WTC11 (cell line): ENCODE measurements around the gene GNAS. TPM values are rescaled to one million over a fixed set of nuclear protein-coding genes. Genes with fewer than 3 reads are reported as not detected.
A peak's percentile ranks its signal among the peaks of the same experiment; 100 is the strongest.

Experiments
- ATAC-seq: fragments of 200-7000 bp; cut with Tn5 transposase; 2 replicates; pipeline ENCODE4 v1.10.0; 2021; ENCODE audit warnings: mild to moderate bottlenecking, moderate library complexity
- CTCF ChIA-PET: fragments of 300-600 bp; sonication (Branson Sonifier 250); formaldehyde crosslinking; loops from one replicate; lab custom pipeline; 2021; ENCODE audit warnings: antibody characterized with exemption; lab: Charles Lee
- POLR2A ChIA-PET: fragments of 350-600 bp; sonication (Branson Sonifier 250); formaldehyde crosslinking; loops from one replicate; lab custom pipeline; 2021; ENCODE audit warnings: antibody characterized with exemption; lab: Charles Lee
- DNase-seq: peaks from one replicate; pipeline ENCODE4 v3.0.0; 2021; ENCODE audit warnings: low spot score
- H3K27ac Mint-ChIP-seq: 2 replicates; pipeline ENCODE4 v1.8.0; 2021; ENCODE audit warnings: mixed read lengths
- H3K27me3 Mint-ChIP-seq: 2 replicates; pipeline ENCODE4 v1.8.0; 2021; ENCODE audit warnings: low read depth, mild to moderate bottlenecking, moderate library complexity, mixed read lengths
- H3K36me3 Mint-ChIP-seq: 2 replicates; pipeline ENCODE4 v1.8.0; 2021; ENCODE audit warnings: mixed read lengths
- H3K4me1 Mint-ChIP-seq: 2 replicates; pipeline ENCODE4 v1.8.0; 2022; ENCODE audit warnings: mixed read lengths
- H3K4me3 Mint-ChIP-seq: 2 replicates; pipeline ENCODE4 v1.8.0; 2021; ENCODE audit warnings: mild to moderate bottlenecking, moderate library complexity, mixed read lengths
- H3K9me3 Mint-ChIP-seq: 2 replicates; pipeline ENCODE4 v1.8.0; 2021; ENCODE audit warnings: mixed read lengths
- AFF4 ChIP-seq: sonication (generic); formaldehyde crosslinking; IDR thresholded peaks from 2 replicates; pipeline ENCODE4 v1.8.1; 2023; ENCODE audit warnings: mild to moderate bottlenecking, missing genetic modification reagents, borderline replicate concordance
- CBFB ChIP-seq: sonication (generic); formaldehyde crosslinking; IDR thresholded peaks from 2 replicates; pipeline ENCODE4 v1.8.1; 2022; ENCODE audit warnings: mild to moderate bottlenecking, low read depth, missing genetic modification reagents
- CREM ChIP-seq: sonication (generic); formaldehyde crosslinking; IDR thresholded peaks from 2 replicates; pipeline ENCODE4 v1.8.1; 2022; ENCODE audit warnings: mild to moderate bottlenecking, missing genetic modification reagents, moderate library complexity
- E2F4 ChIP-seq: sonication (generic); formaldehyde crosslinking; IDR thresholded peaks from 2 replicates; pipeline ENCODE4 v1.8.1; 2022; ENCODE audit warnings: low read depth, mild to moderate bottlenecking, moderate library complexity, missing genetic modification reagents, borderline replicate concordance
- E2F5 ChIP-seq: sonication (generic); formaldehyde crosslinking; IDR thresholded peaks from 2 replicates; pipeline ENCODE4 v1.8.1; 2022; ENCODE audit warnings: mild to moderate bottlenecking, moderate library complexity, missing genetic modification reagents
- ETV6 ChIP-seq: sonication (generic); formaldehyde crosslinking; IDR thresholded peaks from 2 replicates; pipeline ENCODE4 v1.8.1; 2022; ENCODE audit warnings: mild to moderate bottlenecking, missing genetic modification reagents
- FOXP4 ChIP-seq: sonication (generic); formaldehyde crosslinking; IDR thresholded peaks from 2 replicates; pipeline ENCODE4 v1.8.0; 2022; ENCODE audit warnings: mild to moderate bottlenecking, missing genetic modification reagents
- GABPB1 ChIP-seq: sonication (generic); formaldehyde crosslinking; IDR thresholded peaks from 2 replicates; pipeline ENCODE4 v1.8.1; 2023; ENCODE audit warnings: mild to moderate bottlenecking, missing genetic modification reagents
- HMGA2 ChIP-seq: fragments of 250-450 bp; sonication (Bioruptor Pico); IDR thresholded peaks from 2 replicates; pipeline ENCODE4 v1.4.0; 2021; ENCODE audit warnings: mild to moderate bottlenecking, moderate library complexity
- HMGXB4 ChIP-seq: sonication (generic); formaldehyde crosslinking; IDR thresholded peaks from 2 replicates; pipeline ENCODE4 v1.8.1; 2023; ENCODE audit warnings: mild to moderate bottlenecking, moderate library complexity, missing genetic modification reagents
- KAT7 ChIP-seq: sonication (generic); formaldehyde crosslinking; IDR thresholded peaks from 2 replicates; pipeline ENCODE4 v1.8.1; 2023; ENCODE audit warnings: missing genetic modification reagents, mild to moderate bottlenecking, borderline replicate concordance
- MAX ChIP-seq: sonication (generic); formaldehyde crosslinking; IDR thresholded peaks from 2 replicates; pipeline ENCODE4 v1.8.0; 2022; ENCODE audit warnings: mild to moderate bottlenecking, missing genetic modification reagents
- STAT6 ChIP-seq: sonication (generic); formaldehyde crosslinking; conservative IDR thresholded peaks from 2 replicates; pipeline ENCODE4 v1.8.1; 2023; ENCODE audit warnings: mild to moderate bottlenecking, low read depth, missing genetic modification reagents, moderate library complexity
- TEAD1 ChIP-seq: sonication (generic); formaldehyde crosslinking; IDR thresholded peaks from 2 replicates; pipeline ENCODE4 v1.8.0; 2022; ENCODE audit warnings: mild to moderate bottlenecking, missing genetic modification reagents
- USF2 ChIP-seq: sonication (generic); formaldehyde crosslinking; IDR thresholded peaks from 2 replicates; pipeline ENCODE4 v1.8.1; 2023; ENCODE audit warnings: mild to moderate bottlenecking, missing genetic modification reagents, moderate library complexity
- total RNA-seq: library from RNA; stranded (reverse); gene quantifications from 3 replicates; pipeline ENCODE4 v1.2.3, GENCODE V29; 2021
- TF ChIP-seq, protein P1 (sequence below): fragments of 200-600 bp; IDR thresholded peaks from 2 replicates; pipeline ENCODE4 v1.8.0; 2022; ENCODE audit warnings: antibody characterized with exemption

Gene GNAS
- total RNA-seq, 1 experiment from 2014 or later, result 868 TPM

DNA sequence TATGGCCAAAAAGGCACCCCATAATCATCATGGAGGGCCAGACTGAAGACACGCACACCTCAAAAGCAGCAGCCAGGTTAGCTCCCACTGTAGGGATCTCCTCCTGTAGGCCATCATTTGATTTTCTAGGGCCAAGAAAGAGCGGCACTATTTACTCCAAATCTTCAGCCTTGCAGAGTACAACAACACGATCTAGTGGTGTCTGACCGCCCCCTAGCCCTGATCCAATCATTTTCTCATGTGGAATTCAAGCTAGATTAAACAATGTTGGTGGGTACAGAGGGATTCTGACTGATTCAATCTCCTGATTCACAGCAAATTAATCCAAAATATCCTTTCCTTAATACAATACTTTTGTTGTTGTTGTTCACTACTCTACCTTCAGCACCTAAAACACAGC lies 14.3 kb upstream of the GNAS start:
- Mint-ChIP-seq H3K4me1 (peaks cover 64% of the 10 kb centered on the region), H3K9me3 (no peaks in the 10 kb centered on the region), H3K4me3 (no peak overlapping the region), H3K27me3 (peaks cover 17% of the 10 kb centered on the region), H3K36me3 (peaks cover 54% of the 10 kb centered on the region), H3K27ac (peak overlapping the region; percentile 60; the same call in 1 of the 2 replicates)
- TF ChIP-seq HMGA2 (CRISPR knock-in tag), result no peak
- DNase-seq (no peak), ATAC-seq (no peak)
- ChIA-PET CTCF (interaction anchor here (0.5 to 6.0 kb wide), 19 partner anchors 12 to 1533 kb away, joined by 3 to 63 read pairs (median 4); partner anchors contain the start of genes APCDD1L, GNAS, GNAS-AS1 and STX16), POLR2A (interaction anchor here (0.6 to 4.1 kb wide), 3 partner anchors 9 to 187 kb away, joined by 3 to 25 read pairs (median 3); partner anchors contain the start of gene STX16)

- DNase-seq (peak; percentile 75), ATAC-seq (peak; percentile 33)
- Mint-ChIP-seq H3K27ac (peak overlapping the region; percentile 90; the same call in 1 of the 2 replicates), H3K4me1 (peaks cover 75% of the 10 kb centered on the region), H3K36me3 (peaks cover 41% of the 10 kb centered on the region), H3K9me3 (no peaks in the 10 kb centered on the region), H3K4me3 (peak overlapping the region; percentile 91), H3K27me3 (peaks cover 17% of the 10 kb centered on the region)
- POLR2A ChIA-PET, result interaction anchor here (1.1 to 4.1 kb wide), 4 partner anchors 10 to 219 kb away, joined by 3 to 25 read pairs (median 8); partner anchors contain the start of gene STX16
- CTCF ChIA-PET, result interaction anchor here (0.7 to 6.0 kb wide), 24 partner anchors 10 to 358 kb away, joined by 3 to 63 read pairs (median 5); partner anchors contain the start of genes GNAS, GNAS-AS1 and STX16
- TF ChIP-seq KAT7 (CRISPR knock-in tag), result no peak
- TF ChIP-seq HMGXB4 (CRISPR knock-in tag), result peak; percentile 53; the same call in 1 of the 2 replicates
- 0 out of 2 replicates have a peak, but pooled peaks have one; percentile 11 for TF ChIP-seq USF2 (CRISPR knock-in tag)
- TF ChIP-seq CBFB (CRISPR knock-in tag), result no peak
- TF ChIP-seq TEAD1 (CRISPR knock-in tag), result peak; percentile 50; the same call in 1 of the 2 replicates
- peak; percentile 61; the same call in 1 of the 2 replicates for TF ChIP-seq FOXP4
- no peak for TF ChIP-seq CREM (CRISPR knock-in tag)
- TF ChIP-seq STAT6 (CRISPR knock-in tag), result no peak
- TF ChIP-seq, protein P1, sequence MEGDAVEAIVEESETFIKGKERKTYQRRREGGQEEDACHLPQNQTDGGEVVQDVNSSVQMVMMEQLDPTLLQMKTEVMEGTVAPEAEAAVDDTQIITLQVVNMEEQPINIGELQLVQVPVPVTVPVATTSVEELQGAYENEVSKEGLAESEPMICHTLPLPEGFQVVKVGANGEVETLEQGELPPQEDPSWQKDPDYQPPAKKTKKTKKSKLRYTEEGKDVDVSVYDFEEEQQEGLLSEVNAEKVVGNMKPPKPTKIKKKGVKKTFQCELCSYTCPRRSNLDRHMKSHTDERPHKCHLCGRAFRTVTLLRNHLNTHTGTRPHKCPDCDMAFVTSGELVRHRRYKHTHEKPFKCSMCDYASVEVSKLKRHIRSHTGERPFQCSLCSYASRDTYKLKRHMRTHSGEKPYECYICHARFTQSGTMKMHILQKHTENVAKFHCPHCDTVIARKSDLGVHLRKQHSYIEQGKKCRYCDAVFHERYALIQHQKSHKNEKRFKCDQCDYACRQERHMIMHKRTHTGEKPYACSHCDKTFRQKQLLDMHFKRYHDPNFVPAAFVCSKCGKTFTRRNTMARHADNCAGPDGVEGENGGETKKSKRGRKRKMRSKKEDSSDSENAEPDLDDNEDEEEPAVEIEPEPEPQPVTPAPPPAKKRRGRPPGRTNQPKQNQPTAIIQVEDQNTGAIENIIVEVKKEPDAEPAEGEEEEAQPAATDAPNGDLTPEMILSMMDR, result peak; percentile 30; the same call in 1 of the 2 replicates
- TF ChIP-seq E2F4, result no peak
- TF ChIP-seq AFF4, result no peak
- TF ChIP-seq GABPB1 (CRISPR knock-in tag), result no peak
- 0 out of 2 replicates have a peak, but pooled peaks have one; percentile 39 for TF ChIP-seq ETV6 (CRISPR knock-in tag)
- TF ChIP-seq E2F5 (CRISPR knock-in tag), result peak; percentile 65; the same call in 1 of the 2 replicates
- TF ChIP-seq HMGA2 (CRISPR knock-in tag), result no peak
- peak; percentile 84 for TF ChIP-seq MAX (CRISPR knock-in tag)
Observed at GRCh38 chr20:58839474-58839874, 13.0 kb upstream of the GNAS start.
